ENCODE measurements around the gene PAXX. TPM values are rescaled to one million over a fixed set of nuclear protein-coding genes. Genes with fewer than 3 reads are reported as not detected.

The PAXX gene
- total and polyA plus RNA-seq, 9 of the 15 experiments (the other 6 are each of a cell fraction or from before 2014, with no cell fraction given) = 1.2 to 175 (median 38.5) TPM

- TF ChIP-seq, protein P1, sequence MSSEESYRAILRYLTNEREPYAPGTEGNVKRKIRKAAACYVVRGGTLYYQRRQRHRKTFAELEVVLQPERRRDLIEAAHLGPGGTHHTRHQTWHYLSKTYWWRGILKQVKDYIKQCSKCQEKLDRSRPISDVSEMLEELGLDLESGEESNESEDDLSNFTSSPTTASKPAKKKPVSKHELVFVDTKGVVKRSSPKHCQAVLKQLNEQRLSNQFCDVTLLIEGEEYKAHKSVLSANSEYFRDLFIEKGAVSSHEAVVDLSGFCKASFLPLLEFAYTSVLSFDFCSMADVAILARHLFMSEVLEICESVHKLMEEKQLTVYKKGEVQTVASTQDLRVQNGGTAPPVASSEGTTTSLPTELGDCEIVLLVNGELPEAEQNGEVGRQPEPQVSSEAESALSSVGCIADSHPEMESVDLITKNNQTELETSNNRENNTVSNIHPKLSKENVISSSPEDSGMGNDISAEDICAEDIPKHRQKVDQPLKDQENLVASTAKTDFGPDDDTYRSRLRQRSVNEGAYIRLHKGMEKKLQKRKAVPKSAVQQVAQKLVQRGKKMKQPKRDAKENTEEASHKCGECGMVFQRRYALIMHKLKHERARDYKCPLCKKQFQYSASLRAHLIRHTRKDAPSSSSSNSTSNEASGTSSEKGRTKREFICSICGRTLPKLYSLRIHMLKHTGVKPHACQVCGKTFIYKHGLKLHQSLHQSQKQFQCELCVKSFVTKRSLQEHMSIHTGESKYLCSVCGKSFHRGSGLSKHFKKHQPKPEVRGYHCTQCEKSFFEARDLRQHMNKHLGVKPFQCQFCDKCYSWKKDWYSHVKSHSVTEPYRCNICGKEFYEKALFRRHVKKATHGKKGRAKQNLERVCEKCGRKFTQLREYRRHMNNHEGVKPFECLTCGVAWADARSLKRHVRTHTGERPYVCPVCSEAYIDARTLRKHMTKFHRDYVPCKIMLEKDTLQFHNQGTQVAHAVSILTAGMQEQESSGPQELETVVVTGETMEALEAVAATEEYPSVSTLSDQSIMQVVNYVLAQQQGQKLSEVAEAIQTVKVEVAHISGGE (CRISPR knock-in tag; IDR thresholded peaks at IDR 0.05) = peak in 1 of 3 experiments; percentile 20; a peak in 1 of 6 replicates
- no peak for TF ChIP-seq HDAC2 (IDR thresholded peaks at IDR 0.05)
- TF ChIP-seq, protein P2, sequence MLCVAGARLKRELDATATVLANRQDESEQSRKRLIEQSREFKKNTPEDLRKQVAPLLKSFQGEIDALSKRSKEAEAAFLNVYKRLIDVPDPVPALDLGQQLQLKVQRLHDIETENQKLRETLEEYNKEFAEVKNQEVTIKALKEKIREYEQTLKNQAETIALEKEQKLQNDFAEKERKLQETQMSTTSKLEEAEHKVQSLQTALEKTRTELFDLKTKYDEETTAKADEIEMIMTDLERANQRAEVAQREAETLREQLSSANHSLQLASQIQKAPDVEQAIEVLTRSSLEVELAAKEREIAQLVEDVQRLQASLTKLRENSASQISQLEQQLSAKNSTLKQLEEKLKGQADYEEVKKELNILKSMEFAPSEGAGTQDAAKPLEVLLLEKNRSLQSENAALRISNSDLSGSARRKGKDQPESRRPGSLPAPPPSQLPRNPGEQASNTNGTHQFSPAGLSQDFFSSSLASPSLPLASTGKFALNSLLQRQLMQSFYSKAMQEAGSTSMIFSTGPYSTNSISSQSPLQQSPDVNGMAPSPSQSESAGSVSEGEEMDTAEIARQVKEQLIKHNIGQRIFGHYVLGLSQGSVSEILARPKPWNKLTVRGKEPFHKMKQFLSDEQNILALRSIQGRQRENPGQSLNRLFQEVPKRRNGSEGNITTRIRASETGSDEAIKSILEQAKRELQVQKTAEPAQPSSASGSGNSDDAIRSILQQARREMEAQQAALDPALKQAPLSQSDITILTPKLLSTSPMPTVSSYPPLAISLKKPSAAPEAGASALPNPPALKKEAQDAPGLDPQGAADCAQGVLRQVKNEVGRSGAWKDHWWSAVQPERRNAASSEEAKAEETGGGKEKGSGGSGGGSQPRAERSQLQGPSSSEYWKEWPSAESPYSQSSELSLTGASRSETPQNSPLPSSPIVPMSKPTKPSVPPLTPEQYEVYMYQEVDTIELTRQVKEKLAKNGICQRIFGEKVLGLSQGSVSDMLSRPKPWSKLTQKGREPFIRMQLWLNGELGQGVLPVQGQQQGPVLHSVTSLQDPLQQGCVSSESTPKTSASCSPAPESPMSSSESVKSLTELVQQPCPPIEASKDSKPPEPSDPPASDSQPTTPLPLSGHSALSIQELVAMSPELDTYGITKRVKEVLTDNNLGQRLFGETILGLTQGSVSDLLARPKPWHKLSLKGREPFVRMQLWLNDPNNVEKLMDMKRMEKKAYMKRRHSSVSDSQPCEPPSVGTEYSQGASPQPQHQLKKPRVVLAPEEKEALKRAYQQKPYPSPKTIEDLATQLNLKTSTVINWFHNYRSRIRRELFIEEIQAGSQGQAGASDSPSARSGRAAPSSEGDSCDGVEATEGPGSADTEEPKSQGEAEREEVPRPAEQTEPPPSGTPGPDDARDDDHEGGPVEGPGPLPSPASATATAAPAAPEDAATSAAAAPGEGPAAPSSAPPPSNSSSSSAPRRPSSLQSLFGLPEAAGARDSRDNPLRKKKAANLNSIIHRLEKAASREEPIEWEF (CRISPR knock-in tag; IDR thresholded peaks at IDR 0.05) = no peak
- TF ChIP-seq ZNF140 (CRISPR knock-in tag; IDR thresholded peaks at IDR 0.05) = no peak
- no peak for TF ChIP-seq CAMTA2 (CRISPR knock-in tag; conservative IDR thresholded peaks at IDR 0.05)
- TF ChIP-seq VEZF1 (CRISPR knock-in tag; IDR thresholded peaks at IDR 0.05) = peak; percentile 91
- no peak for TF ChIP-seq E2F4 (CRISPR knock-in tag; IDR thresholded peaks at IDR 0.05; ENCODE audit: low read depth)
- TF ChIP-seq CBFA2T2 (conservative IDR thresholded peaks at IDR 0.05) = peak; percentile 84
- no peak for TF ChIP-seq MLLT1 (IDR thresholded peaks at IDR 0.05)
- TF ChIP-seq, protein P3, sequence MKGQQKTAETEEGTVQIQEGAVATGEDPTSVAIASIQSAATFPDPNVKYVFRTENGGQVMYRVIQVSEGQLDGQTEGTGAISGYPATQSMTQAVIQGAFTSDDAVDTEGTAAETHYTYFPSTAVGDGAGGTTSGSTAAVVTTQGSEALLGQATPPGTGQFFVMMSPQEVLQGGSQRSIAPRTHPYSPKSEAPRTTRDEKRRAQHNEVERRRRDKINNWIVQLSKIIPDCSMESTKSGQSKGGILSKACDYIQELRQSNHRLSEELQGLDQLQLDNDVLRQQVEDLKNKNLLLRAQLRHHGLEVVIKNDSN (CRISPR knock-in tag; IDR thresholded peaks at IDR 0.05) = peak; percentile 100
- no peak for TF ChIP-seq BRF1 (IDR thresholded peaks at IDR 0.05; ENCODE audit: borderline replicate concordance, extremely low read depth, insufficient read length)
These were observed 42.2 kb upstream of the PAXX start (continued) for GRCh38 chr9:136949817-136950655.

All from K562 (cell line).